Fibroblast of the conjunctiva (primary cell): ENCODE results near the gene RBM4B.
"Not testable (repeated sequence)": the region's sequence is repeated elsewhere in the genome, so short reads cannot be mapped to it uniquely, and the experiment has no call there.

Source experiments
- DNase-seq: peaks from one replicate; pipeline ENCODE4 v3.0.0-alpha.2; 2010; ENCODE audit warnings: low read depth

The RBM4B gene, protein sequence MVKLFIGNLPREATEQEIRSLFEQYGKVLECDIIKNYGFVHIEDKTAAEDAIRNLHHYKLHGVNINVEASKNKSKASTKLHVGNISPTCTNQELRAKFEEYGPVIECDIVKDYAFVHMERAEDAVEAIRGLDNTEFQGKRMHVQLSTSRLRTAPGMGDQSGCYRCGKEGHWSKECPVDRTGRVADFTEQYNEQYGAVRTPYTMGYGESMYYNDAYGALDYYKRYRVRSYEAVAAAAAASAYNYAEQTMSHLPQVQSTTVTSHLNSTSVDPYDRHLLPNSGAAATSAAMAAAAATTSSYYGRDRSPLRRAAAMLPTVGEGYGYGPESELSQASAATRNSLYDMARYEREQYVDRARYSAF

DNA sequence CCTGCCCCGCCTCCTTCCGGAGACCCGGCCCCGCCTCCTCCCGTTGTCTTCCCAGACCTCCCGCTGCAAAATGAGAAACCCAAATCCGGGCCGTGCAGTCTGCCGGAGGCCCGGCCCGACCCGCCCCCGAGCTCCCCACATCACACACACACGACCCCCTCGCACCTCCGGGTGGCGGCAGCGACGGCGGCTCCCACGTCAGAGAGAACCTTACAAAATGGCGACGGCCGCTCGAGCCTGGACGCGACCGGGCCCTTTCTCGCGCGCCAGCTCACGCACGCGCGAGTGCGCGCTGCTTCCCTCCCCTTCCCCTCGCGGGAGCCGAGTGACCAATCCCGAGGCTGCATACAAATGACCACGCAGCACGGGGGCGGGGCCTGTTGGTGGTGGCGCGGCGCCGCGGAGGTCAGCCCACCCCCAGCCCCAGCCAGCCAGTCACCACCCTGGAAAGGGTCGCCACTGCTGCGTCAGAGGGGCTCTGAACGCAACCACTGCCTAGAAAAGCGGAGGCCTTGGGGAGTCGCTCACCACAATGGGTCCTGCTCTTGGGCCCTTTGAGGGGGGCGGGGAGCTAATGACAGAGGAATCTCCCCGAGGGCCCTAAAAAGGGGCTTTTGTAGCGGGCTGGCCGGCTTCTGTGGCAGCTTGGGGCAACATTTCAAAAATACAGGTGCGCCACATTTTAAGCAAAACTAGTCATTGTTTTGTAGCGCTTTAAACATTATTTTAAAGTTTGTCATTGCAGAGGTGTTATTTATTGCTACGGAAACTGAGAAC is at the start of gene RBM4B:
Gene RBM4B (minus strand): TSS at position 289 of the 777 bp plus-strand sequence. CDS start 808 bp downstream, outside the sequence.
- DNase-seq, result peak; percentile 83

DNA sequence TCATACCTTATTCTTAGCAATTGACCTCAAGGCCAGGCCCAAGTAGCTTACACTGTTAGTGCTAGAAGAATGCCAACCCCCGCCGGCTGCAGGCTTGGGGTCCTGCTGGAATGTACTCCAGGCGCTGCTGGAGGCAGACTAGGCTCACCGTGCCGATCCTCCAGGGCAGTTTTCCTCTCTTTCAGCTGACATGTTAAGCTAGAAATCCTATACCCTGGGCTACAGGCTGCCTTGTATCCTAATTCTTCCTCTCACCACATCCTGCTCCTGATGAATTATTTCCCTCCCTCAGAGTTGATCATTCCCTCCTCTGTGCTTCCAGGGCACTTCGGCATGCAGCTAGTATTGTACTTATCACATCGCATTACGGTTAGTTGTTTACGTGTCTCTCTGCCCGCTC is 48.0 kb upstream of the RBM4B start:
- DNase-seq, result no peak

DNA sequence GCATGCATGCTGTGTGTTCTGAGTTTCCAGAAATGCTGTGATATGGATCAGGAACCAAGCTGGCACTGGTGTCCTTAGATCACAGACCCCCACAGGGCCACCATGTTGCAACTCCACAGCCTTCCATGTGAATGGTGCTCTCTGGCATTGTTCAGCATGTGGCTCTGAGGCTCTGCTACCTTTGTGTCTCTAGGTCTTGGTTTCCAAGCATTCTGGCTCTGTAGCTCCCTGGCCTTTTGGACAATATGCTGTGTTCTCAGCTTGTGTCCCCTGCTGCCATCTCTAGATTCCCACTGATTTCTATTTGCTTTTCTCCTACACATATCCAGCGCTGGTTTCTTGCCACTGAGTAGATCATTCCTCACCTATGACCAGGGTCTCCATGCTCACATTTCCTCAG is 47.4 kb upstream of the RBM4B start:
- DNase-seq, result no peak

DNA sequence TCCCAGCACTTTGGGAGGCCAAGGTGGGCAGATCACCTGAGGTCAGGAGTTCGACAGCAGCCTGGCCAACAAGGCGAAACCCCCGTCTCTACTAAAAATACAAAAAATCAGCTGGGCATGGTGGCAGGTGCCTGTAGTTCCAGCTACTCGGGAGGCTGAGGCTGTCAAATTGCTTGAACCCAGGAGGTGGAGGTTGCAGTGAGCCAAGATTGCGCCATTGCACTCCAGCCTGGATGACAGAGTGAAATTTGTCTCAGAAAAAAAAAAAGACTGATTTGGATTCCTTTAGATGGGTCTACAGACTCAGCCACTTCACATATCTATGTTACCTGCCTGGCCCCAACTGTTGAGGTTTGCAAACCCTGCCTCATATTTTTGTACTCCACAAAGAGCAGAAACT is 46.5 kb upstream of the RBM4B start:
- DNase-seq, result not testable (repeated sequence)

DNA sequence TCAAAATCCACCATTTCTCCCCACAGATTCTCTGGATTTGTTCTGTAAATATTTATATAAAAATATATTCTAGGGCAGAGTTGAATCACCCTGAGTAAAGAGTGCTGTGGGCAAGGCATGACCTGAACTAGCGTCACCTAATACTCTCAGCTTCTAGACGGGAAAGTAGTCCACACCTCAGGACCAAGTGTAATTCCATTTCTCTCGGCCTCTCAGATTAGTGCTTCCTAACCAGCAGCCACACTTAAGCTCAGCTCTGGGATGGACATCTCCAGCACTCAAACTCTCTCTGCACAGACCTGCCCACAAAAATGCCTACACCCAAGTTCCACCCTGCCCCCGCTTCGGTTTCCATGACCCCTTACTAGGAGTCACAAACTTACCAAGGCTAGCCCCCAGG is 46.0 kb upstream of the RBM4B start:
- DNase-seq, result no peak

DNA sequence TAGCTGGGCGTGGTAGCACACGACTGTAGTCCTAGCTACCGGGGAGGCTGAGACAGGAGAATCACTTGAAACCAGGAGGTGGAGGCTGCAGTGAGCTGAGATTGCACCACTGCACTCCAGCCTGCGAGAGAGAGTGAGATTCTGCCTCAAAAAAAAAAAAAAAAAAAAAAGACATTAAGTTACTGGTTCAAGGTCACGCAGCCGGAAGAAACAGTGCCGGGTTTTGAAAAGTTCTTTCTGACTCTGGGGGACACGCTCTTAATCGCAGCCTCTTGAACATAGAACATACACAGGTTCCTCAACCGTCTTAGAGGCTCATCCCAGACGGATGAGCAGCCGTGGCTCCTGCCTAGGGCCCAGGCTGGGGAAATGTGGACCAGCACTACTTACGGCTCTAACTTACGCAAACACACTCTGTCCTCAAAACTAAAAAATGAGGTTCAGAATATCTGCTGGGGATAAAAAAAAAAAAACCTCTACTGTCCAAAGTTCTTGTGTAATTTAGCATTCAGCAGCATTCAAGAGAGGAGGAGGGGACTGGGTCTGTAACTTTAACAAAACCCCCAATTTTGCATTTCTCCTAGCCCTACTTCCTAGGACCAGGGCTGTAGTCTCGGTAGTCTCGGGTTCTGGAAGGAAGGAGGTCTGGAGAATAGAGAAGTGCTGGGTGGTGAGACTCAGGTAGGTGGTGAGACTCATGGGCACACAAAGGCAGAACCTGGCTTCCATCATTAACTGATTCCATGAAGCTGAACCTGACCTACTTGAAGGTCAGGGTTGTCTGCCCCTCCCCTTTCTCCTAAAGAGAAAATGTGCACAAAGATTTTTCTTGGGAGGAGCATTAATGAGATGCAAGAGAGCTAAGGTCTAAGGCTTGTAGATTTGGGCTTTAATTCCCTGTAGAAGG is 45.3 kb upstream of the RBM4B start:
- no peak for DNase-seq

DNA sequence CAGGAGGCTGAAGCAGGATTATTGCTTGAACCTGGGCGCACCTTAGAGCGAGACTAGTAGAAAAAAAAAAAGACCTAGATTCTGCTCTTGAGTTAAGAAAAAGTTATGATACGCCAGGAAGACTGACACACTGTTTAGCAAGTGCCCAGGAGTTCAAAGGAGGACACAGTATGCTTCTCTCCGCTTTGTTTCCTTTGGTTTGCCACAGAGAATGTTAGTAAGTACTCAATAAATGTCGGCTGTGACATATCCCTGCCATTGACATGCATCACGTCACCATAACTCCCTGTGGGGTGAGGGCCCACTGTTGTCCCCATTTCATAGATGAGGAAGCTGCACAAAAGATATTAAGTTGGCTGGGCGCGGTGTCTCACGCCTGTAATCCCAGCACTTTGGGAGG is 44.3 kb upstream of the RBM4B start:
- DNase-seq, result no peak

DNA sequence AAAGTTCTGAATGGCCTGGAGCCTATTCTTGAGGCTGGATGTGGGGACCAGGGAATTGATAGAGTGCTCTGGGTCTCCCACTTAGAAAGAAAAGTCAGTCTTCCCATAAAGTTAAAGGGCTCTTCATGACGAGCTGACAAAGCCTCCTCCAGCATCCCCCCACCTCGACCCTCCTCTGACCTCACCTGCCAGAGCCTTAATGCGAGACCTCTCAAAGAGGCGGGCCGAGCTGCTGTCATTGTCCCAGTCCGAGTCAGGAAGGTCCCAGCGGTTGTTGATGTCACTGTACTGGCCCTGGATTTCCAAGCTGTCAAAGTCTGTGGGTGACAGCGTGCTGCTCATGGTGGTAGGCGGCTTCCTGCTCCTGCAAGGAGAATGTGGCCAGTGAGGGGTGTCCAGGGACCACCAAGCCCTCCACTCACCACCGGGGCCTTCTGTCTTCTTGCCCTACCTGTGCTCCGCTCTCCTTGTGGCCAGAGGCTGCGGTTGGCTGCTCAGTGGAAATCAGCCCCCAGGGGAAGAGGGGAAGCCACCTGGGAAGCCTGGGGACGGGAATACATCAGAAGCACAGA is 43.3 kb upstream of the RBM4B start:
- no peak for DNase-seq

DNA sequence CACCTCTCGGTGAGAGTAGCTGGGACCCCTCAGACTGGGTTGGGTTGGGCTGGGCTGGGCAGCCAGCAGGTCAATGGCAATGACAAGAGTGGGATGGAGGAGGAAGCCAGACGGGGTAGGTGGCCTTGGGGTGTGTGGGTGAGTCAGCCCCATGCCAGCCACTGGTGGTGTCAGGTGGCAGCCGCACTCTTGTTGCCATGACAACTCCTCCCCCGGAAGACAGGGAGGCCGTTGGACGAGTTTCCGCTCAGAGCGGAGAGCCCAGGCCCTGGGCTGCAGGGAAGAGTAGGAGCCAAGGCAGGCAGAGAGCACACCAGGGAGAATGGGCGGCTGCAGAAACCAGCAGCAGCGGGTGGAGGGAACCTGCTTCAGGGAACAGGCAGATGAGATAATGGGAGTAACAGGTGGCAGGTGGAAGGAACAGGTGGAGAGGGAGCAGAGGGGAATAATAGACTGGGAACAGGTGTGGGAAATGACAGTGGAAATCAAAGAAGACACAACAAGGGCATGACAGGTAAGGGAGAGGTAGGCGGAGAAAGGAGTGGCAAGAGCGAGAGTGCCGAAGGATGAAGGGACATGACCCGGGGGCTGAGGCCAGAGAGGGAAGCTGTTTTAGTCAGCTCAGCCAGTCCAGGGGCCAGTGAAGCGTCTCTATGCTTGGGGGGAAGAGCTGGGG is 42.7 kb upstream of the RBM4B start:
- DNase-seq, result peak; percentile 13

DNA sequence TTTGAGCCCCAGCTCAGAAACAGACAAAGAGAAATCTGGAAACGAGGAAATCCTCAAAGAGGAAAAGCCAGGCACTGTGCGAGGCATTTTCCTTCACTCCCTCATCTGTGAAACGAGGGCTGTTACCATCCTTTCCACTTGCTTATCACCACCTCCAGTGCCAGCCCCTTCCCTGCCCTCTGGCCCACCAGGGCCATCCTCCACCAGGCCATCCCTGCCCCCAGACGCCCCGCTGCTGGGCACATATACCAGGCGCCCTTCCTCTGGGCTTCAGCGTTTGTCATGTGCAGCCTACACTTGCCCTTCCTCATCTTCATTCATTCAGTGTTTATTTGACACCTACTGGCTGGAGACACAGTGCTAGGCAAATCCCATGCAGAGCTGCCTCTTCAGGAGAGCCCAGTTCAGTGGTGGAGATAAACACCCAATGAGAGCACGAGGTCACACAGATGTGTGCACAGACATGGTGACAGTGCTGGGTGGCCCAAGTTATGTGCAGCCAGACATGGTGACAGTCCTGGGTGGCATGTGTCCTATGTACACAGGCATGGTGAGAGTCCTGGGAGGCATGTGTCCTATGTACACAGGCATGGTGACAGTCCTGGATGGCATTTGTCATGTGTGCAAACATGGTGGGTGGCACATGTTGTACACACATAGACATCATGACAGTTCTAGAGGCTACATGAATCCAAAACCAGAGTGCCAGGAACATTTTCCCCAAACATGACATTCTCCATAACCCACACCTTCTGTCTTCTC is 41.6 kb upstream of the RBM4B start:
- DNase-seq, result no peak

DNA sequence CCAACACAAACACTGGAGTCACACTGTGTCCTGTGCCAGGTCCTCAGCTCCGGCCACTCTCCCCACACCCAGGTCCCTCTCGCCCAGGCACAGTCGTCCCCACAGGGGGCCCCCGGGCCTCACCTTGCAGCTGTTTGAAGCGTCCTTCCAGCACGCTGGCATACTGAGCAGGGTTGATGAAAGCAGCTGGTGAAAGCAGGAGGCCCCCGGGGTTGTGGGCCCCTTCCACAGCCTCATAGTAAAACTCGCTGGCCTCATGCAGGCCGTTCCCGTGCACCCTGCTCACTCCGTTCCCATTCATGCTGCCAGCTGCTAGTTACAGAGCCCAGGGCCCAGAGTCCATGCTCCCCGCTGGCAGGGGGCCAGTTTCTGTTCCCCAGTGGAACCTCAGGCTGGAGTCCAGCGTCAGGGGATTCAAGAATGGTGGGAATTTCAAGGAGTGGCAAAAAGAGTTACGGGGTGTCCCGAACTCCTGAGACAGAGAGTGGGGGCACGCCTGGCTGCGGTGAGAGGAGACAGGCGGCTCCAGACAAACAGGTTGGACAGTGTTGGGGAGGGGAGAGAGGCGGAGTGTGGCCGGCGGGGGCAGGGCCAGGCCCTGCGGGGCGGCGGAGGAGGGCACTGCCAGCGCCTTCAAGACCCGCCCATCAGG is 40.8 kb upstream of the RBM4B start:
- DNase-seq, result no peak

DNA sequence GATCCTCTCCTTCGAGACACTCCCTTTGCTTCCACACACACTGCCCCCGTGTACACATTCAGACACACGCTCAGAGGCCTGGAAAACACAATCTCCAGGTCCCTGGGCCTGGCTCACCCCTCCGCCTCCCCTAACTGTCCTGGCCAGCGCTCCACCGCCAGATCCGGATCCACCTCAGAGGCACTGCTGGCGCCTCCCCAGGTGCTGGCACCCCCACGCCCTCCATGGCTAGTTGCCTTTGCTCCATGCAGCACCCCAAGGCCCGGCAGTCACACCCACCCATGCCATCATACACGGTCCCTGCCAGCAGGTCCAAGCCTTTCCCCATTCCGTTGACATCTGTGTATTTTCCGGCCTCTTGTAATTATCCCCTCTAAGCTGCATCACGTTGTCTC is 40.2 kb upstream of the RBM4B start:
- DNase-seq, result no peak

DNA sequence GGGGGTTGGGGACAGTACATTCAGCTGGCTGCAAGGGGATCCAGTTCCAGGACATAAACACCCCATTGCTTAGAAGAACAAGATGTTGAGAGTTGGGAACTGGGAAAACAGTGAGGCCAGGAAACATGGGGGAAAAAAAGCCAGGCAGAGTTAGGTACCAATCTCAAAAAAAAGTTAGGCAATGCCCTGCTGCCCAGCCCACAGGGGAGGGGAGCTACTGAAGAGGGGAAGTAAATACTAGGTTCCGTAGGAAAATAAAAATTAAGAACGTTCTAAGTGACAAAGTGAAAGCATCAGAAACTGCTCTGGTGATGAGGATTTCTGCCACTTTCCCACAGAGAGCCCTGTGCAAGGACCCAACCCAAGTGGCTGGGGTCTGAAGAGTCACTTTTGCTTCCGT is 39.3 kb upstream of the RBM4B start:
- DNase-seq, result no peak

DNA sequence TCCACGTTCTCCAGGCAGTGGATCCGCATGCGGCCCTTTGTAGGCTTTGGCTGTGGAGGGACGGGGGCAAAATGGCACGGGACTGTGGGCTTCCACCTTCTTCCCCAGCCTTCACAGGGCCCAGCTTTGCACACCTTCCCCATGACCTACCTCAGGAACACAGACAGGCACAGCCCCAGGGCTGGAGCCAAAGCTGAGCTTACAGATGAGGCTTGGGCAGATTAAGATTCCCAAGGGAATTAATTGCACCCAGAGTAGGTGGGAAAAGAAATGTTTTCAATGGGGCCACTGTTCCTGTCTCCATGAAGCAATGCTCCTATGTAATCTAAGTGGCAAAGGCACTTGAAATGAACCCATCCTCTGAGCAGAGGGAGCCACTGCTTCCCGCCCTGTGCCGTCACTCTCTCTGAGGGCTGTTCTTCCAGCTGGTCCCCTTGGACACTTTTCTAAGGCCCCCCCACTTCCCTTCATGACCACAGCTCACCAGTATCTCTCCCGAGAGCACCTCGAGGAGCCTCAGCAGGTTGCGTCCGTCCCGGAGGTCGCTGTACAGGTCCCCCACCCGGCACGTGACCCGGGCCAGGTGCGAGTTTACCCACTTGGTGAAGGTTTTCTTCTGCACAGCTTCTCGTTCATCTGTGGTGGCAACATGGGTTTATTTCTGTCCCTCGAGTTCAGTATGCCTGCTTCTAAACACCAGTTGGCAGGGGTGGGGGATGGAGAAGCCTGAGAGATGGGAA is 37.8 kb upstream of the RBM4B start:
- DNase-seq, result no peak

DNA sequence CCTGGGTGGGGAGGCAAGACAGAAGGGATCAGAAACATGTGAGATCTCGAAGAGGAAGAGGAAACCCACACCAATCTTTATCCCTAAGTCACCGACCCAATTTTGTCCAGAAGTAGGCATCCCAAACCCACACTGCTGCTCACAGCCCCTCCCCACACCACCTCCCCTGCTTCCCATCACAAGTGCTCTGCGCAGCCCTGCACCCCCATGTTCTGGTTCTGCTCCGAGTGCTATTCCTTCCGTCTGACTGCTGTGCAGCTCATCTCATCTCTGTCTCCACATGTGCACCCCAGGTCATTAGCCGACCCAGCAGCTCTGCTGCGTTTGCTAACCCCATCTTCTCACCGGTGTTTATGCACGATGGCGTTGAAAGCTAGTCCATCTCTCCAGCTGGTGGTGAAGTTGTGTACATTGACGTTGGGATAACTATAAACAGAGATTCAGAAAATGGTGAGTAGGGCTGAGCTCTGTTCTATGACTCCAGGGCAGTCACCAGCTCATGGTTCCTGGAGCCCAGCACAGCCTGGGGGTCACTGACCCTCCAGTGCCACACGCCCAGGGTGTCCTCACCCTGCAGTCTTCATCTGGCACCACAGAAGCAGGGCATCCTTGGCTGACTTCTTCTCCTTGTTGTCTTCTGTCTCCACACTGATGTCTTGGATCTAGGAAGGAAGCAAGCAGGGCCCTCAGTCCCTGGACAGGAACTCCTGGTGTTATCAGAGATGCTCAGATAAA is 36.2 kb upstream of the RBM4B start:
- DNase-seq, result no peak

DNA sequence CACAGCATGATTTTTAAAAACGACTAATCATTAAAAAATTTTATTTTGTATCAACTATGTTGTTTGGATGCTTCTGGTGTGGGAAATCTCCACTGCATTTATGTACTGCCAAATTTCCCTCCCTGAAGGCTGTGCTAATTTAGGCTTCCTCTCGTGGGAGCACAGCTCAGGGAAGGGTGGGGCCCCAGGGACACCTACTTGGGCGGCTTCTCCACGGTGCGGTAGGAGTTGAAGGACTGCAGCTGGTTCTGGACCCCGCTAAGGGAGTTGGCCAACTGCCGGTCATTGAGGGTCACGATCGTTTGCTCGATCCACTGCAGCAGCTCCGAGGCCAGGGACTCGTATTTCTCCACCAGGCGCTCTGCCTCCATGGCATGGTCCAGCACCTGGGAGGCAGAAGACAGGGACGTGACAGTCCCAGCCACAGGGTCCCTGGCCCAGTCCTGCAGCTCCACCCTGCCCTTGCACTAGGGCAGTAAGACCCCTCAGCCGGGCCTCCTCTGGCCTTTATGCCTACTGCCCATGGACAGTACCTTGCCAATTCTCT is 32.8 kb upstream of the RBM4B start:
- no peak for DNase-seq

DNA sequence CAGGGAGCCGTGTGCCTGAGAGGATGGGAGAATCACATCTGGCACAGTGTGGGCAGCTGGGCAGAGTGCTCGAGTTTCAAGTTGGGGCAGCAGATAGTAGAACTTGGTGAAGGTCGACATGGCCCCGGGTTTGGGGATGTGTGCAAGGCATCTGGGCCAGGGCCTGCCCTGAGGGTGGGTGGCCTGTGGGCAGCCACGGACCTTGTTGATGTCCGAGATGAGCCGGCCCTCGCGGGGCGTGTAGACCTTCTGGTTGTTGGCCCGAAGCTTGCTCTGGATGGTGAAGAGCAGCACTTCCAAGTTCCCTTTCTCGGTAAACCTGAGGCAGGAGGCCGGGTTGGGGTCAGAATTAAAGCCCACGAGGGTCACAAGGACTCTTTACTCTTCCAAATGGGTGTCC is 31.0 kb upstream of the RBM4B start:
- no peak for DNase-seq

DNA sequence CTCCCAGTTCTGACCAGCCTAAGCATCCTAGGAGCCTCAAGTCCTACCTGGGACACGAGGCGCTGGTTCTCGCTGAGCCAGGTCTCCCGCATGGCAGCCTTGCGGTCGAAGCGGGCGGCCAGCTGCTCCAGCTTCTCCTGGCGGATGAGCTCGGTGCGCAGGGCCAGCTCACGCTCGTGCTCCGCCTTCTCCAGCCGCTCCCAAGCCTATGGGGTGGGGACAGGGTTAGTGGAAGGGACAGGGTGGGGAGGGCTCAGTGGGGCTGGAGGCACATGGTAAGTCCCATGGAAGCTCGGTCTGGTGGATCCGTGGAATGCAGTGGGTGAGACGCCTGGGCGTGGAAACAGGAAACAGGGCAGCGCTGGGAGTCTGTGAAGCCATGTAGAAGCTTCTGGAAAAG is 30.4 kb upstream of the RBM4B start:
- DNase-seq, result no peak

DNA sequence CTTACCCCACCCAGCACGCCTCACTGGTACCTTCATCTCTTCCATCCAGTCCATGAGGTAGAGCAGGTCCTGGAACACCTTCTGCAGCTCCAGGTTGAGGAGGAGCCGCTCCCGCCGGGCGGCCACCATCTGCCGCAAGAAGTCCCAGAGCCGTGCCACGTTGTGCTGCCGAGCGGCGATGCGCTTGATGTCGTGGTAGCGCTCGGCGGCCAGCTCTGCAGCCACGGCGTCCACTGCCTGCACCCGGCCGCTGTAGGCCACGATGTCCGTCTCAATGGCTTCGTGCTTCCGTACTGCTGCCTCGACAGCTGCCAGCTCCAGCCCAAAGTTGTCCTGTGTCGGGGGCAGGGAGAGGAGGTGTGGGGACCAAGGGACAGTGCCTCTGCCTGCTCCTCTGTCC is 29.8 kb upstream of the RBM4B start:
- DNase-seq, result no peak
